Spleen (tissue), 7 donors: ENCODE results near the gene PPP1R14B.

ENCODE experiments used
- CTCF ChIP-seq, 11 experiments: fragments of 200-600 bp in 7 of 11; fragments of 450-650 bp in 4 of 11; sonication (generic) in 4 of 11; IDR thresholded peaks in 8 of 11; conservative IDR thresholded peaks in 3 of 11; 1 replicate in 7 of 11; 2 replicates in 4 of 11; pipeline versions ENCODE4 v1.4.0 to v1.8.0; 2016 to 2021; ENCODE audit warnings: antibody characterized with exemption in 11 of 11, inconsistent platforms in 4 of 11, mild to moderate bottlenecking in 1 of 11
- POLR2AphosphoS5 ChIP-seq, 3 donors: sonication (generic); formaldehyde crosslinking; IDR thresholded peaks; one replicate each; pipeline ENCODE4 v1.5.1; 2017; ENCODE audit warnings: antibody characterized with exemption in 3 of 3
- donor health status: DM: no; HTN: no; CAD: no; lungs with moderate emphysema.
- donor health status: DM: no; HTN: no; CAD: no.
- donor health status: DM: no; HTN: no; CAD: no.

GRCh38 chr11:64206457-64207255 is 40.1 kb downstream of the PPP1R14B start, which contains the start of gene FERMT3:
- TF ChIP-seq CTCF (IDR thresholded peaks at IDR 0.05 in 8 of 11, conservative IDR thresholded peaks at IDR 0.05 in 3 of 11), result peak in 3 of 11 experiments; percentile 23 to 27 (median 25)
- peak; percentile 86 to 91 (median 88) for TF ChIP-seq POLR2AphosphoS5 (IDR thresholded peaks at IDR 0.05)
